ENCODE data around the gene KRTAP12-4.
"Not testable (repeated sequence)": the region's sequence is repeated elsewhere in the genome, so short reads cannot be mapped to it uniquely, and the experiment has no call there.

KRTAP12-4 gene

DNA sequence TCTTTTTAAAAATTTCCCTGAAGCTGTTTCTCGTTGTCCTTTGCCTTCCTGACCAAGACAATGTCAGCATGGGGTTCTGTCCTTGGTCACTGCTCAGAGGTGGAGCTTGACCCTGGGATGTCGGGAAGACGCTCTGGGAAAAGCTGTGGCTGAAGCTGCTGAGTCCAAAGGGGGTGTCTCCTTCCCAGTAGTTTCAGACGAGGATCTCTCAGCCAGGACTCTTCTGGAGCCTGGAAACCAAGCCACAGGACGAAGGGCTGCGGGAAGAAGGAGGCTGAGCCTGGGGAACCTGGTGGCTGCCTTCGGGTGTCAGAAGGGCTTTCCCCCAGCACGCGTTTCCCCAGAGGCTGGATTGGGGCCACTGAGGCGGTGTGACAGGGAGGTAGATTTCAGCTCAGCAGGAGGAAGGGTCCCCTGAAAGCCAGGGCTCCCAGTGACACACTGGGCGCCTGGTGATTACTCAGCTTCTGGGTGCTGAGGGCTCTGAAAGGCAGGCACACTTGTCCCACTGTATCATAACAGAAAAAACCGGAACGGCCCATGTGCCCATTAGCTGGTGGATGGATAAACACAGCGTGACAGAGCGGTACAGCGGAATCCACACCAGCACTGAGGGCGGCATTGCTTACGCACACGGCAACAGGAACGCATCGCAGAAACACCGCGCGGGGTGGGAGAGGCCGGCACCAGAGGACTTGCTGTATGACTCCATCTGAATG, 32.5 kb upstream of the KRTAP12-4 start:
- DNase-seq (ENCODE audit: low spot score), result no peak

DNA sequence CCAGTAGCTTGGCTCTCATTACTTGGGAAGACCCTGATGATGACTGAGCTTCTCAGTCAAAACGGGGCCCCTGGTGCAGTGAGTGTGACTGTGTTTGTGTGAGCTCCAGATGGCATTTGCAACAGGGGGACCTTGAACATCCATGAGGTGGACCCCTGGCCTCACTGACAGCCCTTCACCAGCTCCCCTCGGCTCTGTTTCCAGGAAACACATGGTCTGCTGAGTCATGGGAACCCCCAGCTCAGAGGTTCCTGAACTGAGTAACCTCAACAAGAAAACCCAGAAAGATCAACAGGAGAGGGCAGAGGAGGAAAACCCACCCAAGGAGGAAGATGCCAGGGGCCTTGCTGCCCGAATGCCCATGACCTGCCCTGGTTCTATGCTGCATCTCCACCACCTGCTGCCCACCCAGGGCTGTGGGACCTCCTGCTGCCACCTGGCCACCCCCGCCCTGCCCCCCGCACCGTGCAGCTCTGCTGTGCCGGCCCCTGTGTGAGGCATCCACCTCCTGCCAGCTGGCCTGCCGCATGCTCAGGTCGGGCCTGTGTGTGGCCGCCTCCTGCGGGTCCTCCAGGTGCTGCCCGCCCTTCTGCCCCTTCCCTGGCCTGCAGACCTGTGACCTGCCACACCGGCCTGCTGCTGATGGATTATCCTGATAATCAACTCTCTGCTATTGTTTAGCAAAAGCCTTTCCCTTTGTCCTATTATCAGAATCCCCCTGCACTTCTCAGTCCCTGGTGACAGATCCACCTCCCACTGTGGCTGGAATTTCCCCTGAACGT, 31.7 kb upstream of the KRTAP12-4 start:
- no peak for DNase-seq (ENCODE audit: low spot score)

DNA sequence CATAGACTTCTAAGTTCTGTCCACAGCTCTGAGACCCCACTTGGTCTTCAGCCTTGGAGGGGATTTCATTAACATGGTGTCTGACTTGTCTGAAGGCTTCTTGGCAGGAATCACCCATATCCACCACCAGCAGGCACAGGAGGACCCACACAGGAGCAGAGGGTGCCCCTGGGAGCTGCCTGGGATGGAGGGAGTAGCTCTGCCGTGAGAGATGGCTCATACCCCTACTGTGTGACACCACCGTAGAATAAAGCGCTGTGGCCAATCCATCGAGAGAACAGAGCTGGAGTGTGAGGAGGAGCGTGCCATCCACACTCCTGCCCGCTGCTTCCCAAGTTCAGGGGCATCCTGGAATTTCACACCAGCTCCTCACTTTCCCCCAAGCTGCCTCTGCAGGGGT, 30.6 kb upstream of the KRTAP12-4 start:
- not testable (repeated sequence) for DNase-seq (ENCODE audit: low spot score)

DNA sequence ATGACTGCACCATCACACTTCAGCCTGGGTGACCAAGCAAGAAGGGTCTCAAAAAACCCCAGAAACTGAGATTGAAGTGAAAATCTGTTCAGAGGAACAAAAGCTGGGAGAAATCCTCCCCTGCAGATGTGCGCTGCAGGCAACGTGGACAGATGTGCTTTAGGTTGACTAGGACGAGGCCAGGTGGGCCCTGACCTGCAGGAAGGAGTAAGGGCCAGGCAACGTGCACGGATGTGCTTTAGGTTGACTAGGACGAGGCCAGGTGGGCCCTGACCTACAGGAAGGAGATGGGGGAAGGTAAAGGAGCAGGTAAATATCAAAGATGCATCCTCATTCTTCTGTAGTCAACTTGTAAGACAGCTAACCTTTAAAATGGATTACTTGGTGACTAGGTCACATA, 30.0 kb upstream of the KRTAP12-4 start:
- DNase-seq (ENCODE audit: low spot score), result no peak

DNA sequence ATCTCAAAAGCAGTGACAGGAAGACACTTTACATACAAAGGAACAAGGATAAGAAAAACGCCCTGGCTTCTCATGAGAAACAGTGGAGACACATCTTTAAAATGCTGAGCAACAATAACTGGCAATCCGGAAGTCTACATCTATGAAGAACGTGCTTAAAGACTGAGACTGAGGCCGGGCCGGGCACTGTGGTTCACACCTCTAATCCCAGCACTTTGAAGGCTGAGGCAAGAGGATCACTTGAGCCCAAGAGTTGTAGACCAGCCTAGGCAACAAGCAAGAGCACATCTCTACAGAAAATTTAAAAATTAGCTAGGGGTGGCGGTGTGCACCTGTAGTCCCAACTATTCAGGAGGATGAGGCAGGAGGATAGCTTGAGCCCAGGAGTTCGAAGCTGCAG, 29.6 kb upstream of the KRTAP12-4 start:
- no peak for DNase-seq (ENCODE audit: low spot score)

DNA sequence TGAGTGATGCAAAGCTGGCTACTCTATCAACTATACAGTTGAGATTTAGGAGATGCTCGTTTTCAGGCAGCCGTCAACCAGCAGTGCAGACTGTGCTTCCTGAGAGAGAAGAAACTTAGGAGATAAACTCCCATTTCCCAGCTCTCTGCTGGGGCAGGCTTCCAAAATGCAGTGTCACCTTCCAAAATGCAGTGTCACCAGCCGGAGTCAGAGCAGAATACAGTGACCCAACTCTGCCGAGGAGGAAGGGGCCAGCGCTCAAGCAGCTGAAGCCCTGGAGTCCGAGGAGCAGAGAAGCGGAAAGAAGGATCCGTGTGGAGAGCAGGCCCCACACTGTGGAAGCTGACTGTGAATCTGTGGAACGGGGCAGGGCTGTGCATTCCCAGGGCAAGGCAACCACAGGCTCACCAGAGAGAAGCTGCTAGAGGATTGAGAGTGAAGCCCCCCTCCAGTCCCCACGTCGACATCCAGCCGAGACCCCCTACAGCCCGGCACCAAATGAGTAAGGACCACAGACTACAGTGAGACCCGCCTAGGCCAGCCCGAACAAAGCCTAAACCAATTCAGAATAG, 28.2 kb upstream of the KRTAP12-4 start:
- no peak for DNase-seq (ENCODE audit: low spot score)

DNA sequence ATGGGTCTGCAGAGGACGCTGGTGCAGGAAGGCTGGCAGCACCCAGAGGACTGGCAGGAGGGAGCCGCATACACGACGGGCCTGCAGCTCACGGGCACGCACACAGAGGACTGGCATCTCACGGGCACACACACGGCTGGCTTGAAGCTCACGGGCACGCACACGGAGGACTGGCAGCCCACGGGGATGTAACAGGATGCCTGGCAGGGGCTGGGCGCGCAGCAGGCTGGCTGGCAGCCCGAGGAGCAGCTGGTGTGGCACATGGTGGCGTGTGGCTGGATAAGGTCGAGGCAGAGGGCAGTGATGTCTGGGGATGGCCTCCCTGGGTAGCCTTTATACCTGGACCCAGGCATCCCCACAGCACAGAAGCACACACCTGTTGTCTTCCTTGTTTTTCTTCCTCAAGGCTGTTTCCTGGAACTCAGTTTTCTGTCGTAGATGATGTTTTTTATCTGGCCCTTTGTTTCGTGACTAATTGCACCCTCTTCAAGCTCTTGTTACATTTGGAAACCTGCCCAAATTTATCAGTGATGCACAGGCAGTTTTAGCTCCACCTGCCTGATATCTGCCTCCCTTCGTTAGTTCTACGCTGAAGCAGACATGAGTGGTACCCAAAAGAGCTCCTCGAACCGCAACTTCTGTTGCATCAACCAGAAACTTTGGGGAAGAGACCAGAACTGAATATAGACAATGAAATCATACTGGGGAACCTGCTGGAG, 27.6 kb upstream of the KRTAP12-4 start, which contains the start of gene KRTAP12-1:
Gene KRTAP12-1, minus strand, starts transcription at position 303 of the 719 bp plus-strand sequence. Its CDS starts 40 bp downstream, at position 263.
- no peak for DNase-seq (ENCODE audit: low spot score)

DNA sequence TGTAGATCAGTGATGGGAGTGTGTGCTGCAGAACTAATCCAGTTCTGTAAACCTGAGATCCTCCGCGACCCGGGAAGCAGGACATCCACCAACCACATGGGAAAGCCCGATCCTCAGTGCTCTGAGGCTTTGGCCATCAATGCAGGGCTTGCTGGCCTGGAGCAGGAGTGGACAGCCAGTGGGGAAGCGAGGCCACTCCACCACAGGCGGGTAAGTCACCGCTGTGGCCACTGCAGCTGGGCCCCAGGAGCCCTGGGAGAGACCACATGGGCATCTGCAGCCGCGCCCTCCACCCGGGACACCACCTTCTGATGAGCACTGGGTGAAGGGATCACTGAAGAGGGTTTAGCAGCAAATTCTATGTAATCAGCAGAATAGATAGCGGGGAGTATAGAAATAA, 26.7 kb upstream of the KRTAP12-4 start:
- no peak for DNase-seq (ENCODE audit: low spot score)

DNA sequence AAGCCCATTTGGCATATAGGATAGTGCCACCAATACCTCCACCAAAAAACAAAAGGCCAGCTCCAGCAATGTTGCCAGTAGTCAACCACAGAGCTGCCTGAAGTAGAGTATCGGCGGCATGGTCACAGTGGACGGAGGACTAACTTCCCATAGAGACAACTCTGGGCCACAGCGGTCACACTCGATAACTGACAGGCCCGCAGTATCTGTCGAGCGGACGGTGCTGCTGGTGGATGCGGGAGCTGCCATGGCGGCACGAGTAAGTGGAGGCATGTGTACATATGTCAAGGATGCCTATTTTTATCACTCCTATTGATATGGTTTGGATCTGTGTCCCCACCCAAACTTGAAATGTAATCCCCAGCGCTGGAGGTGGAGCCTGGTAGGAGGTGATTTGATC, 23.4 kb upstream of the KRTAP12-4 start:
- no peak for DNase-seq (ENCODE audit: low spot score)

DNA sequence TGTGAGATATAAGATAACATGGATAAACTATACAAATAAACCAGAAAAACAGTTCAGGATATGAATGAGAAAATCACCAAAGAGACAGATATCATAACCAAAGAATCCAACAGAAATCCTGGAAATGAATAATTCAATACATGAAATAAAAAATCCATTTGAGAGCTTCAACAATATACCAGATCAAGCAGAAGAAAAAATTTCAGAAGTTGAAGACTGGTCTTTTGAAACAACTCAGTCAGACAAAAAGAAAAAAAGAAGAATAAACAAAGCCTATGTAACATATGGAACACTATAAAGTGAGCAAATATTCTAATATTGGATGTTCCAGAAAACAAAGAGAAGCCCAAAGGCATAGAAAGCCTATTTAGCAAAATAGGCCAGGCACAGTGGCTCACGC, 17.5 kb upstream of the KRTAP12-4 start:
- no peak for DNase-seq (ENCODE audit: low spot score)

DNA sequence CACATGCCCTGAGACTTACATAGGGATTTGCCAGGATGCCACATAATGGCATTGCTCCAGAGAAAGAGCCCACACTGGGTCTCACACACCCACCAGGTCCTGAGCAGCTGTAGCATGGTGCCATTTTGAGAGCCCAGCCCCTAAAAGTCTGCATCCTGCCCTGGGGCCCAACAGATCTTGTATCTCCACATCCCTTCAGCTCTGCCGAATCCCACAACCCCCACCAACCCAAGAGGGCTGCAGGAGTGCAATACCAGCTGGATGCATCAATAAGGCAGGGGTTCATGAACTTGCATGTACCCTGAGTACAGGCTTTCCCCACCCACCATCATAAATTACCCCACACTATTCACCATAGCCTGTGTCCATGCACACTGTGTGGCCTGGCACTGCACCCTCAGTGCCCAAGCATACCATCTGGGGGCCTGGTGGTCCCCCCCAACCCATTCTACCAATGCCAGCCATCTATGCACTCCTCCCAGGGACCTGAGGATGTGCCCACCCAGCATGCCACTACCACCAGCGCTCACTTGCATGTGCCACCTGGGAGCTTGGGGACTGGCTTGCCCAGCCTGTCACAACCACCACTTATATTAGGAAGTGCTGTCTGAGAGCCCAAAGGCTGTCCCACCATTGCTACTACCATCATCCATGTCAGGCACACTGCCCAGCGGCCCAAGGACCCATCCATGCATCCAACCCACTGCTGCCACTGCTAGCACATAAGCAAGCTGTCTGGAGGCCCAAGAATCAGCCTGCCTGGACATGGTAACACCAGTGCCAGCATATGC, 16.4 kb upstream of the KRTAP12-4 start:
- no peak for DNase-seq (ENCODE audit: low spot score)

DNA sequence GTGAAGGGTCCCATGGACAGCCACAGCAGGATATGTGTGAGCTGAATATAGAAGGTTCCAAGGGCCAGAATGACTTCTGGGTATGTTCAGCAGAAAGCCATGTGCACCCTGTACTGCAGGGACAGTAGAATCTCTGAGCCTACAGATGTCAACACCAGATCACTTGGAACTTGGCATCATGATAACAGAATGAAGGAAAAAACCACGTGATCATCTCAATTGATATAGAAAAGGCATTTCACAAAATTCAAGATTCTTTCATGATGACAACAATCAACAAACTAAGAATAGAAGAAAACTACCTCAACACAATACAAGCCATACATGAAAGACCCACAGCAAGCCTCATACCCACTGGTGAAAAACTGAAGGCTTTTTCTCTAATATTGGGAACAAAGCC, 13.2 kb upstream of the KRTAP12-4 start:
- no peak for DNase-seq (ENCODE audit: low spot score)

DNA sequence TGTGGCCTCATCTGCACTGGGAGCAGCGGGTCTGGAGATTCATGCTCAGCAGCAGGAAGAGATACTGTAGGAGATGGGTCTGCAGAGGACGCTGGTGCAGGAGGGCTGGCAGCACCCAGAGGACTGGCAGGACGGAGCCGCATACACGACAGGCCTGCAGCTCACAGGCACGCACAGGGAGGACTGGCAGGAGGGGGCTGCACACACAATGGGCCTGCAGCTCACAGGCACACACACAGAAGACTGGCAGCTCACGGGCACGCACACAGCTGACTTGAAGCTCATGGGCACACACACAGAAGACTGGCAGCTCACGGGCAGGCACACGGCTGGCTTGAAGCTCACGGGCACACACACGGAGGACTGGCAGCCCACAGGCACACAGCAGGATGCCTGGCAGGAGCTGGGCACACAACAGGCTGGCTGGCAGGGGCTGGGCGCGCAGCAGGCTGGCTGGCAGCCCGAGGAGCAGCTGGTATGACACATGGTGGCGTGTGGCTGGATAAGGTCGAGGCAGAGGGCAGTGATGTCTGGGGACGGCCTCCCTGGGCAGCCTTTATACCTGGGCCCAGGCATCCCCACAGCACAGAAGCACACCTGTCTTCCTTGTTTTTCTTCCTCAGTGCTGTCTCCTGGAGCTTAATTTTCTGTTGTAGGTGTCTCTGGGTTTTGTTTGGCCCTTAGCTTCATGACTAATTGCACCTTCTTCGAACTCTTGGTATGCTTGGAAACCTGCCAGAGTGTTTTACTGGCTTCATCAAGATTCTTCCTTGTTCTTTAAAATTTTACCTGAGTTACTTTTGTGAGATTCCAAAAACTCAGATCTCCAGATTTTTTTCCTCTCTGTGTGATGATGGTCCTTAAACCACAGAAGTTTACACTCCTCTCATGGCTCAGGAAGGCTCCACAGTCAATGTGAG, 12.2 kb upstream of the KRTAP12-4 start, which contains the start of gene KRTAP12-2:
Gene KRTAP12-2, minus strand, starts transcription at position 527 of the 920 bp plus-strand sequence. Its CDS starts 41 bp downstream, at position 486.
- no peak for DNase-seq (ENCODE audit: low spot score)

DNA sequence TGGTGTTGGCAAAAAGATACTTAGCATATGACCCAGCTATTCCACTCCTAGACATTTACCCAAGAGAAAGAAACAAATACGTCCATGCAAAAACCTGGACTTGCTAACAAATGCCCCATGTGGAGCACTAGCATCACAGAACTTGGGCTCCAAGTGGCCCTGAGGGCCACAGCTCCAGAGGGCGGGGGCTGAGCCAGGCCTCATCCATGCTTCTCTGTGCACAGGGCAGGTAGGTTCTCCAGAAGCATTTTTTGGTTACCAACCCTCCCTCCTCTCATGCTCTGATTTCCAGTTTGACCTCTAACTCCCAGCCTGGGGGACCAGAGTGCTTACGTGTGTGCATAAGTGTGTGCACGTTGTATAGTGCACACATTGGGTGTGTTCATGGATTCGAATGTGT, 10.2 kb upstream of the KRTAP12-4 start:
- no peak for DNase-seq (ENCODE audit: low spot score)

DNA sequence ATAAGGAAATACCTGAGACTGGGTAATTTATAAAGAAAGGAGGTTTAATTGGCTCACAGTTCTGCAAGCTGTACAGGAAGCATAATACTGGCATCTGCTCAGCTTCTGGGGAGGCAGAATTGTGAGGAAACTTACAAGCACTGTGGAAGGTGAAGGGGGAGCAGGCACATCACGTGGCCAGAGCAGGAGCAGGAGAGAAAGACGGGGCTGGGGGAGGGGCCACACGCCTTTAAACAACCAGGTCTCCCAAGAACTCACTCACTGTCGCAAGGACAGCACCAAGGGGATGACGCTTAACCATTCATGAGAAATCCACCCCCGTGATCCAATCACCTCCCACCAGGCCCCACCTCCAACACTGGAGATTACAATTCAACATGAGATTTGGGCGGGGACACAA, 7.1 kb upstream of the KRTAP12-4 start:
- not testable (repeated sequence) for DNase-seq (ENCODE audit: low spot score)

DNA sequence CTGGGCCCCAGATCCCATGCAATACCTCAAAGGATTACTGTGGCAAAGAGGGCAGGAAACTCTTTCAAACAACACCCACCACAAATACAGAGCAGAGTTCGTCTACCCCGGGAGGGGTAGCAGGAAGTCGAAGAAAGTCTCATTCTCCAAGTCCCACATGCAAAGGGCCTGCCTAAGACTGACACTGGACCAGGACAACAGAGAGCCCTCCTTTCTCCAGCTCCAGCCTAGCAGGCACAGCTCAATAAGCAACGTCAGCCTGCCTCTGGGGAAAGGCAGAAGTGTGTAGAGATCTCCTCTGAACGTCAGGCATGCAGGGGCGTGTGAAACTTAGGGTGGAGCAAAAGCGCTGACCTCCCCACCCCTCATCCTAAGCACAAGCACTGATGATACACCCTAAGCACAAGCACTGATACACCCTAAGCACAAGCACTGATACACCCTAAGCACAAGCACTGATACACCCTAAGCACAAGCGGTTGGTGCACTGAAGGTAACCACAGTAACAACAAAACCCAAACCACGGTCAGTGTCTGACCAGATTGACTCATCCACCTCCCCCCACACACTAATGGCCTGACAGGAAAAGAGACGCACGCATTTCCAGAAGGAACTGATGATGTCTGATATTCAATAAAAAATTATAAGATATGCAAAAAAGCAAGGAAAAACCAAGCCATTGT, 4.6 kb upstream of the KRTAP12-4 start:
- DNase-seq (ENCODE audit: low spot score), result no peak

DNA sequence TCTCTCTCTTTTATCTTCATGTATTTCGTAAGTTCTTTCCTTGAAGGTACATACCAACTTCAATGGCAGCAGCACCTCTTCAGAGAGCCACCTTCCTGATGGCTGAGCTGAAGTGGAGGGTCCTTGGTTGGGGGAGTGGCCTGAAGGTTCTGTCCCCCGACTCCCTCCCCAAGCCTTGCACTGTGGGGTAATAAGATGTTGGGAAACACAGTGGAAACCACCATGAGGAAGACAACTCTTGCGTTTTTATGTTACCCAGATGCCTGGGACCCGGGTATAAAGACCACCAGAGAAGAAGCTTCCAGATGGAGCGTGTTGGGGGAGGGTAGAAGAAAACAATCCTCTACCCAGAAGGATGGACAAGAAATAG, 4.1 kb upstream of the KRTAP12-4 start:
- DNase-seq (ENCODE audit: low spot score), result no peak

DNA sequence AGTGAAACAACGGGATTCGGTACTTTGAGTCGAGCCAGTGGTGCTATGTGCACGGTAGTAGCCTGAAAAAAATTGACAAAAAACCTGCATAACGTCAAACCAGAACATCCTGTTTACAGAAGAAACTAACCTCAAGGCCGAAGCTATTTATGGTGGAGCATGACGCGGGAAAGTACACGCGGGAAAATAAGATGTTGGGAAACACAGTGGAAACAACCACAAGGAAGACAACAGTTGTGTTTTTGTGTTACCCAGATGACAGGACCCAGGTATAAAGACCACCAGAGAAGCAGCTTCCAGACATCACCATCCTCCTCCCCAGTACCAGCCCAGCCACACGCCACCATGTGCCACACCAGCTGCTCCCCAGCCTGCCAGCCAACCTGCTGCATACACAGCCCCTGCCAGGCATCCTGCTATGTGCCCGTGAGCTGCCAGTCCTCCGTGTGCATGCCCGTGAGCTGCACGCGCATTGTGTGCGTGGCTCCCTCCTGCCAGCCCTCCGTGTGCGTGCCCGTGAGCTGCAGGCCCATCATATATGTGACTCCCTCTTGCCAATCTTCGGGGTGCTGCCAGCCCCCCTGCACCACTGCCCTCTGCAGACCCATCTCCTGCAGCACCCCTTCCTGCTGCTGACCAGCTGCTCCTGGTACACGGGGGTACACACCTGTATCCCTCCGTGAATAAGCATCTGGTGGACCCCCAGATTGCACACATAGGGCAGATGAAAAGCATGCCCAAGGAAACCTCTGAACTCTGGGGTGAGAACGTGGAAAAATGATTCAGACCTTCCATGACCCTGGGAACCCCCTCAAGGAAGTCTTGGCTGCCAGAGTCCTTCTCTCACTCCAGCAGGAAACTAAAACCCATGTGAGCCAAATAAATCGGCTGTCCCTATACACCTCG, 3.4 kb upstream of the KRTAP12-4 start, which contains the start of gene KRTAP12-3:
Gene KRTAP12-3, plus strand, starts transcription at position 298 of the 906 bp plus-strand sequence. Its CDS starts 48 bp downstream, at position 346.
- no peak for DNase-seq (ENCODE audit: low spot score)

DNA sequence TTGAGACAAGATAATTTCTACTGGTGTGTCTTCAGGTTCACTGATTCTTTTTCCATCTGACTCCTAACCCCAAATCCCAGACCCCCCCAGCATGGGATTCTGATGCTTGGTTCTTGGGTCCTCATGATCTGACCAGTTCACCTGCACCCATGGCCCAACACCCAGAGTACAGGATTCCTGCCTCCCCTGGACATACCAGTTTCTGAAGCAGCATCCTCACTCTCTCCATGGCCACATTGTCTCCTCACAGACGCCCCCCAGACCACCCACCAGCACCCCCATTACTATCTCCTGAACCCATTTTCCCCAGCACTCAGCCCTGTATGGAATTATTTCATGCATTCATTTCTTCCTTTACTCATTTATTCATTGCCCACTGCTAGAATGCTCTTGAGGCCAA, 2.4 kb upstream of the KRTAP12-4 start:
- no peak for DNase-seq (ENCODE audit: low spot score)
